Activated T-helper 2 cell treated with anti-CD3 and anti-CD28 coated beads, Interferon-gamma antibody, Interleukin-2, Interleukin-4, amounts not matched to agents 10 μg/mL and 5 μg/mL and 100 μg/mL, durations not matched to agents 14 hours and 24 hours and 36 hours (primary cell): ENCODE measurements around the gene AHNAK2. TPM values are rescaled to one million over a fixed set of nuclear protein-coding genes. Genes with fewer than 3 reads are reported as not detected.

Experiments
- DNase-seq: peaks from one replicate; pipeline ENCODE4 v3.0.0; 2021; ENCODE audit warnings: low spot score
- H3K27ac Mint-ChIP-seq: one replicate; pipeline ENCODE4 v1.8.0; 2021; ENCODE audit warnings: mixed read lengths
- H3K27me3 Mint-ChIP-seq: one replicate; pipeline ENCODE4 v1.8.0; 2021; ENCODE audit warnings: low read depth, mixed read lengths
- H3K36me3 Mint-ChIP-seq: one replicate; pipeline ENCODE4 v1.8.0; 2021; ENCODE audit warnings: low read depth, mixed read lengths
- H3K4me1 Mint-ChIP-seq: one replicate; pipeline ENCODE4 v1.8.0; 2021; ENCODE audit warnings: low read depth, mixed read lengths
- H3K4me3 Mint-ChIP-seq: one replicate; pipeline ENCODE4 v1.8.0; 2021; ENCODE audit warnings: low read depth, mild to moderate bottlenecking, moderate library complexity, mixed read lengths
- H3K9me3 Mint-ChIP-seq: one replicate; pipeline ENCODE4 v1.8.0; 2021; ENCODE audit warnings: mixed read lengths
- intact Hi-C: fragments of 100-400 bp; cut with micrococcal nuclease; formaldehyde crosslinking; loops from one replicate; pipeline ENCODE4 v1.15.1; 2023
- total RNA-seq: library from RNA; stranded (reverse); gene quantifications from 2 replicates; pipeline ENCODE4 v1.2.3, GENCODE V29; 2022

The AHNAK2 gene
- total RNA-seq, 1 donor from 2014 or later, result 0.02 TPM

DNA sequence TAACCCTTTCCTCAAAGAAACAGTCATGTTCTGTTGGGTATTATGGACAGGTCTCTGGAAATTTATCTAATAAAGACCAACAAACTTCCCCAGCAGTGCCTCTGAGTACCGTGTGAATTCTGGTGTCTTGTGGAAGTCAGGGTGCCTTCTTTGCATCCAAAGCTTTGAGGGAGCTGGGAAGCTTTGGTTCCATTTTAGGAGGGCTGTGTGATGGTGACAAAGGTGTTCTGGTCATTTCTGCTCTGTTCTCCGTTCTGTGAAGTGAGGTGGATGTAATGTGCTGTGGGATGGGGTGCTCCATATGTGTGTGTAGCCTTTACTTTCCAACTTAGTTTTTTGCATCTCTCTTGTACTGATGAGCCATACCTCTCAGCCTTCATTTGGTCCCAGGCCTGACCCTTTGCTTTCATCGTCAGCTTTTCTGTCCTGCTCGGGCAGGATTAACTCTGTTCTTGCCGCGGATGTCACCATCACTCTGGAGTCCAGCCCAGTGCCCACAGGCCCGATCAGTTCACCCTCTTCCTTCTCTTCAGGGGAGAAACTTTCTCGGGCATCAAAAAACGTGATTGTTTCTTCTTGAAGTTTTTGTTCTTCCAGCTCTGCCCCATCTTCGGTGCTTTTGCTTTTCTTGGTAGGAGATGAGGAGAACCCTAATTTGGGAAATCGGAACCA, 40.3 kb downstream of the AHNAK2 start:
- H3K36me3 Mint-ChIP-seq, result no peaks in the 10 kb centered on the region
- intact Hi-C loops, result no loop called here

DNA sequence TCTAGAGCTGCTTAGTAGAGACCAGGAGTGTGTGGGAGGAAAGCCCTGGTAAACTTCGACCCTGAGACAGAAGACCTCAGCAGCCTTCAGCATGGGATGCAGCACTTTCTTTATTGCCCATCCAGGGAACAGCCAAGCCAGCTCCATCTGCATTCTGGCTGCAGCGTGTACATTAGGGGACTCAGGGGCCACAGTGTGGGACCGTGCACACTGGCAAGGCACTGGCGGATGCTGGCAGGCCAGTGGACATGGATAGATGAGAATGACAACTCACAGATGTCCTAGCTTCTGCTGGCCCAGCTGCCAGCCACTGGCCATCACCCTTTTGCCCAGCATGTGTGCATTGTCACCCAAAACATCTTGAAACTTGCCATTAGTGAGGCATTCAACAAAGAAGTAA, 41.0 kb downstream of the AHNAK2 start:
- Mint-ChIP-seq H3K4me1 (peaks cover 2% of the 10 kb centered on the region), H3K36me3 (no peaks in the 10 kb centered on the region), H3K27me3 (peaks cover 23% of the 10 kb centered on the region), H3K4me3 (no peak overlapping the region), H3K9me3 (no peaks in the 10 kb centered on the region), H3K27ac (no peak overlapping the region)
- intact Hi-C loops, result no loop called here
- no peak for DNase-seq

More for the DNA sequence above, 40.3 kb downstream of the AHNAK2 start:
- H3K9me3 Mint-ChIP-seq, result no peaks in the 10 kb centered on the region
- H3K27ac Mint-ChIP-seq, result no peak overlapping the region
- peaks cover 23% of the 10 kb centered on the region for H3K27me3 Mint-ChIP-seq
- no peak for DNase-seq
- peaks cover 2% of the 10 kb centered on the region for H3K4me1 Mint-ChIP-seq
- no peak overlapping the region for H3K4me3 Mint-ChIP-seq

DNA sequence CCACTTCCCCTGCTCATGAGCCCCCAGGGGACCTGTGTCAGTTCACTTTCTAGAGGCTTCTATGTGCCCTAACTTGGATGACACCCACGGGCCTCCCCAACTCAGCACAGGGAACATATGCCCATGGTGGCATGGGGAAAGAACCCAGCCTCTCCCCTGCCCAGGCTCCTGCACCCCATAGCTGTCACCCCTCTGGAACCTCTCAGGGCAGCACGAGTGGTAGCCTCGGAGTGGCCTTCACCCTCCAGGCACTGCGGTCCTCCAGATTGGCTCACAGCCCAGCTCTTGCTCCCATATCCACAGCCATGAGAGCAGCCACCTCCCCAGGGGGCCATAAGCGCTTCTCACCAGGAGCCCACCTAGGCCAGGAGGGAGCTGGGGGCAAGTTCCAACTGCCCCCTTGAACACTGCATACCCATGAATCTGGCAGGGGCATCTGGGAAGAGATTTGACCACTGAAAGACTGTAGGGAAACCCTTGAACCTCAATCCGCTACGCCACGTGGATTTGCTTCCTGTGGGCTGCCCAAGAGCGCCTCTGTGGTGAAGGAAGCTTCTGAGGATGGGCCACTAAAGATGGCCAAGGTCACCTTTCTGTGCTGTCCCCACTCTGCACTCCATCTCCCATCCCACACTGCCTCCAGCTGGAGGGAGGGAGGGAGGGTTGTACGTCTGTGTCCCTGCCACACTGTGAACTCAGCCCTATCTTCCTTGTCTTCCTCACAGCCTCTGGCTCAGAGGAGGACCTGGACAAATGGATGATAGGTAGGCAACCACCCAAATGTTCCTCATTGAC, 41.6 kb downstream of the AHNAK2 start:
- no peak for DNase-seq
- Mint-ChIP-seq H3K4me3 (no peak overlapping the region), H3K36me3 (no peaks in the 10 kb centered on the region), H3K27ac (no peak overlapping the region), H3K9me3 (no peaks in the 10 kb centered on the region), H3K4me1 (peaks cover 2% of the 10 kb centered on the region), H3K27me3 (peaks cover 23% of the 10 kb centered on the region)
- intact Hi-C loops, result no loop called here

DNA sequence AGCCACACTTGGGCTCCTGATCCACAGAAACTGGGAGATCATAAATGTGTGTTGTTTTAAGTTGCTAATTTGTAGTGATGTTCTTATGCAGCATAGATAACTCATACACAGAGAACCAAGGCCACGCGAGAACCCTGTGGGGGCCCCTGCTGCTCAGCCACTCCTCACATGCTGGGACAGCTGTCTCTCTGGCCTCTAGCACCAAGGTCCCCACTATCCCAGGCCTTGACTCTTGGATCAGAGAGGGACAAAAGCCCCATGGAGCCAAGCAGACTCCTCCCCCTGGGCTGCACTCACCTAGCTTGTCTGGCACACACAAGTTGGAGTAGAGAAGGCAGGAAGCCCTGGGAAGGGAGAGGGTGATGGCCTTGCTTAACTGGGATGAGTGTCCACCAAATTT, 42.2 kb downstream of the AHNAK2 start:
- Mint-ChIP-seq H3K4me3 (no peak overlapping the region), H3K36me3 (no peaks in the 10 kb centered on the region), H3K4me1 (peaks cover 2% of the 10 kb centered on the region), H3K27me3 (peaks cover 23% of the 10 kb centered on the region), H3K27ac (no peak overlapping the region), H3K9me3 (no peaks in the 10 kb centered on the region)
- DNase-seq, result no peak
- intact Hi-C loops, result no loop called here

DNA sequence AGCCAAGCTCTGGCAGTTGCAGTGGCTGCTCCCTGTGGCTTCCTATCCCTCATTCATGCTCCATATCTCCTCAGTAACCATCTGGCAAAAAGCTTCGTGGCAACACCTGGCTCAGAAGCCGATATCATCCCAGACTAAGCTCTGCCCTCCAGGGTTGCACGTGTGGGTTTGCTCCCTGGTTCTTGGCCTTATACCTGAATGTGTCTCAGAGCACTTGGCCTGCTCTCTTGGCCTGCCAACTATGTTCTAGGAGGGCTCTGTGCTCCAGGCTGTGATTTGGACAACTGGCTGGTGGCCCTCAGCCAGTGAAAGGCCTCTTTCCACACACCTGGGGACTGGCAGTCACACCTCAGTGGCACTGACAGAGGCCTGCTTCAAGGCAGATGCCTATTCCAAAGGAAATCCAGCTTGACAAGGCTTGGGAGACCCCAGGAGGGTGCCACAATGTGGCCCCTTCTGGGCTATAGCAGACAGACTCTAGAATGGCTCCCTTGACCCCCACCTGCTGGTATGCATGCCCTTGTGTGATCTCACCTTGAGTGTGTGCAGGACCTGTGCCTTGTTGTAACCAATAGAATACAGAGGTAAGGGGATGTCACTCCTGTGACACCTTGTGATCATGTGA, 43.0 kb downstream of the AHNAK2 start:
- Mint-ChIP-seq H3K4me1 (peaks cover 2% of the 10 kb centered on the region), H3K27ac (no peak overlapping the region), H3K27me3 (peaks cover 23% of the 10 kb centered on the region), H3K4me3 (peak overlapping the region; percentile 80), H3K9me3 (no peaks in the 10 kb centered on the region), H3K36me3 (no peaks in the 10 kb centered on the region)
- intact Hi-C loops, result no loop called here
- DNase-seq, result no peak

DNA sequence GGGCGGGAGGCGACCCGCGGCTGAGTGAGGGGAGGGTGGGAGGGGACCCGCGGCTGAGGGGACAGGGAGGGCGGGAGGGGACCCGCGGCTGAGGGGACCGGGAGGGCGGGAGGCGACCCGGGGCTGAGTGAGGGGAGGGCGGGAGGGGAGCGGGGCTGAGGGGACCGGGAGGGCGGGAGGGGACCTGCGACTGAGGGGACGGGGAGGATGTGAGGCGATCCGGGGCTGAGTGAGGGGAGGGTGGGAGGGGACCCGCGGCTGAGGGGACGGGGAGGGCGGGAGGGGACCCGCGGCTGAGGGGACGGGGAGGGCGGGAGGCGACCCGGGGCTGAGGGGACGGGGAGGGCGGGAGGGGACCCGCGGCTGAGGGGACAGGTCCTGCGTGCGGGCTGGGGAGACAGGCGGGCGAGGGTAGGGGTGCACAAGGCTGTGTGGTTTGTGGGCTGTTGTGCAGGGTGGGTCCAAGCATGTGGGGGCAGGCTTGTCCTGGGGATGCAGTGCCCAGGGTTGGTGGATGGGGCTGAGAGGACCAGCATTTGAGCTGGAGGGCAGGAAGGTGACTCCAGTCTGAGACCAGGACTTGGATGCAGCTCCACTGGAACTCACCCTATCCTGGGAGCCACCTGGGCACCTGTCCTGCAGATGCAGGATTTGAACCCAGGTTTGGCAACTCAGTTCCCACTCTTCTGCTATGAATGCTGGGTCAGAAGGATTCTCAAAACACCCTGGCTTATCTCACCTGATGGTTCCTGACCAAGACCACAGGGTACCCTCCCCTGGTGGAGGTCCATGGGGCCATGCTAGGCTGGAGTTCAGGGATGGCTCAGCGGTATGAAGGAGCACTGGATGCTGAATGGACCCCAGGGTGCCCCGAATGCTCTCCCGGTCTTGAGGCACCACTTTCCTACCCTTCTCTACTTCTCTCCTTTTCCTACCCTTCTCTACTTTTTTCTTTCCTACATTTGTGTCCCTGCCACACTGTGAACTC, 44.1 kb downstream of the AHNAK2 start:
- Mint-ChIP-seq H3K27me3 (peaks cover 21% of the 10 kb centered on the region), H3K9me3 (no peaks in the 10 kb centered on the region), H3K4me1 (peaks cover 2% of the 10 kb centered on the region), H3K4me3 (peak overlapping the region; percentile 80), H3K27ac (peak overlapping the region; percentile 60), H3K36me3 (no peaks in the 10 kb centered on the region)
- DNase-seq, result no peak
- intact Hi-C loops, result loop anchor here (2.0 kb wide), 1 partner anchor 557 kb away; the partner anchor contains the start of gene TEDC1

DNA sequence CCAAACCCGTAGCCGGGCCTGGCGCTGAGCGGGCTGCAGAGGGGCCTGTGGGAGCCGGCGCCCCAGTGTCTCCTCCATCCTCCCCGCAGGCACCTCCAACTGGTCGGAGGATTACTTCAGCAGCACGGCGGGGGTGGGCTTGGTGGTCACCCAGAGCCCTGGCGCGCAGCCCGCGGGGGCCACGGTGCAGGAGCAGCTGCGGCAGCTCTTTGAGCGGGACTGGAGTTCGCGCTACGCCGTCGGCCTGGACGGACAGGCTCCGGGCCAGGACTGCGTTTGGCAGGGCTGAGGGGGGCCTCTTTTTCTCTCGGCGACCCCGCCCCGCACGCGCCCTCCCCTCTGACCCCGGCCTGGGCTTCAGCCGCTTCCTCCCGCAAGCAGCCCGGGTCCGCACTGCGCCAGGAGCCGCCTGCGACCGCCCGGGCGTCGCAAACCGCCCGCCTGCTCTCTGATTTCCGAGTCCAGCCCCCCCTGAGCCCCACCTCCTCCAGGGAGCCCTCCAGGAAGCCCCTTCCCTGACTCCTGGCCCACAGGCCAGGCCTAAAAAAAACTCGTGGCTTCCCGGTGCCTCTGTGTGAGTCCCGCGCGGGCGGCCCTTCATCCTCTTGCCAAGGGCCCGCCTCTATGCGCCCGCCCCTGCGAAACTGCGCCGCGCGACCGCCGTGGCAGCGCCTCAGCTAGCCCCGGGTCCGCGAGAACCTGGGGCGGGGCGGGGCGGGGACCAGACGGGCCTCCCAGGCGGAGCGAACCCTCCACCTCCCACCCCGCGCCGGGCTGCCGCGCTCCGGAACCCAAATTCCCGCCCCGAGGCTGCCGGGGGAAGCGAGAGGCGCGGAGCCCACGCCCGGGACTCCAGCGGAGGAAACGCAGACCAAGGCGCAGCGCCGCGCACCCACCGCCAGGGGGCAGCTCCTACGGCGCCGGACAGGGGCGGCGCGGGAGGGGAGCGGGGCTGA, 45.2 kb downstream of the AHNAK2 start:
- no peaks in the 10 kb centered on the region for H3K9me3 Mint-ChIP-seq
- intact Hi-C loops, result loop anchor here (2.0 kb wide), 1 partner anchor 558 kb away; the partner anchor contains the start of gene TEDC1
- H3K27ac Mint-ChIP-seq, result no peak overlapping the region

DNA sequence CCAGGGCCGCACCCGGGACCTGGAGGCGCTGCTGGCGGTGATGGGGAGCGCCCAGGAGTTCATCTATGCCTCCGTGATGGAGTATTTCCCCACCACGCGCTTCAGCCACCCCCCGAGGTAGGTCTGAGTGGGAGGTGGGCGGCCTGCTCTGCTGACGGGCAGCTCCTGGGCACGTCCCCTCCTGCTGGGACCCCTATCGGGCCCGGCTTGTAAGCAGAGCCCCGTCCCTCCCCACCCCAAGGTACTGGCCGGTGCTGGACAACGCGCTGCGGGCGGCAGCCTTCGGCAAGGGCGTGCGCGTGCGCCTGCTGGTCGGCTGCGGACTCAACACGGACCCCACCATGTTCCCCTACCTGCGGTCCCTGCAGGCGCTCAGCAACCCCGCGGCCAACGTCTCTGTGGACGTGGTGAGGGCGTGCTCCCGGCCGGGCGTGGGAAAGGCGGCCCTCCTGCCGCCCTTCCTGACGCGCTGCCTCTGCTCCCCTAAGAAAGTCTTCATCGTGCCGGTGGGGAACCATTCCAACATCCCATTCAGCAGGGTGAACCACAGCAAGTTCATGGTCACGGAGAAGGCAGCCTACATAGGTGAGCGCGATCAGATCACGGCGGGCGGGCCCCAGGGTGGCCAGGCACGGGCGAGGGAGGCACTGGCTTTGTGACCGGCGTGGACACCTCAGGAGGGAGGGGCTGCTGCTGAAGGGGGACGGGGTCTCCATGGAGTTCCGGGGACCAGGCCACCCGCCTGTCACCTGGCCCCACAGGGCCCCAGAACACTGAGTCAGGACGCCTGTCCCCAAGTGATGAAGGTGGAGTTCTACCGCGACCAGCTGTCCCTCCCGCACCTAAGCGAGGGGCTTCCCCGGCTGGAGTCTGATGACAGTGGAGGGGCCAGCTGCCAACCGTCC, 46.2 kb downstream of the AHNAK2 start:
- DNase-seq, result no peak
- no peak overlapping the region for H3K4me3 Mint-ChIP-seq
- peaks cover 2% of the 10 kb centered on the region for H3K4me1 Mint-ChIP-seq
- no peaks in the 10 kb centered on the region for H3K36me3 Mint-ChIP-seq
- intact Hi-C loops, result loop anchor here (2.0 kb wide), 1 partner anchor 559 kb away; the partner anchor contains the start of gene TEDC1
- no peaks in the 10 kb centered on the region for H3K9me3 Mint-ChIP-seq
- peaks cover 15% of the 10 kb centered on the region for H3K27me3 Mint-ChIP-seq
- no peak overlapping the region for H3K27ac Mint-ChIP-seq

More for the DNA sequence above, 45.2 kb downstream of the AHNAK2 start:
- peaks cover 18% of the 10 kb centered on the region for H3K27me3 Mint-ChIP-seq
- peak; percentile 81 for DNase-seq
- H3K36me3 Mint-ChIP-seq, result no peaks in the 10 kb centered on the region
- H3K4me3 Mint-ChIP-seq, result peak overlapping the region; percentile 62
- peaks cover 2% of the 10 kb centered on the region for H3K4me1 Mint-ChIP-seq

DNA sequence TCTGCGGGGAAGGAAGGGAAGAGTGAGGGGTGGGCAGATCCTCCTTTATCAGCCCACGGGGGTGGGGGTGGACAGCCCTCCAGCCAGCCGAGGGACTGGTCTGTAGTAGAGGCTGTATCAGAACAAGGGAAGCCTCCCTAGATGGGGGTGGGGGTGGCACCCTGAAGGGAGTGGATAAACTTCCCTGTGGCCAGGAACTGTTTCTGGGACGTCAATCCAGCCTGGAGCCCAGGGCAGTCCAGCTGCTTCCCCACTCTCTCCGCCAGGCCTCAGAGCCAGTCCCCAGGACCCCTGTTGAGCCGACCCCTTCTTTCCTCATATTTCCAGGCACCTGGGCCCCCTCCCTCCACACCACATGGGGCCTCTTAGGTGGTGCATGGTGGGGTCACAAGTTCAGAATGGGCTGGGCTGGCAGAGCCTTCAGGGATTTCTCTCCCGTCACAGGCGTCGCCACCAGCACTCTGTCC, 46.8 kb downstream of the AHNAK2 start:
- no peaks in the 10 kb centered on the region for H3K9me3 Mint-ChIP-seq
- H3K36me3 Mint-ChIP-seq, result no peaks in the 10 kb centered on the region
- no peak for DNase-seq
- intact Hi-C loops, result no loop called here
- H3K4me3 Mint-ChIP-seq, result no peak overlapping the region
- no peak overlapping the region for H3K27ac Mint-ChIP-seq
- peaks cover 2% of the 10 kb centered on the region for H3K4me1 Mint-ChIP-seq
- peaks cover 15% of the 10 kb centered on the region for H3K27me3 Mint-ChIP-seq

DNA sequence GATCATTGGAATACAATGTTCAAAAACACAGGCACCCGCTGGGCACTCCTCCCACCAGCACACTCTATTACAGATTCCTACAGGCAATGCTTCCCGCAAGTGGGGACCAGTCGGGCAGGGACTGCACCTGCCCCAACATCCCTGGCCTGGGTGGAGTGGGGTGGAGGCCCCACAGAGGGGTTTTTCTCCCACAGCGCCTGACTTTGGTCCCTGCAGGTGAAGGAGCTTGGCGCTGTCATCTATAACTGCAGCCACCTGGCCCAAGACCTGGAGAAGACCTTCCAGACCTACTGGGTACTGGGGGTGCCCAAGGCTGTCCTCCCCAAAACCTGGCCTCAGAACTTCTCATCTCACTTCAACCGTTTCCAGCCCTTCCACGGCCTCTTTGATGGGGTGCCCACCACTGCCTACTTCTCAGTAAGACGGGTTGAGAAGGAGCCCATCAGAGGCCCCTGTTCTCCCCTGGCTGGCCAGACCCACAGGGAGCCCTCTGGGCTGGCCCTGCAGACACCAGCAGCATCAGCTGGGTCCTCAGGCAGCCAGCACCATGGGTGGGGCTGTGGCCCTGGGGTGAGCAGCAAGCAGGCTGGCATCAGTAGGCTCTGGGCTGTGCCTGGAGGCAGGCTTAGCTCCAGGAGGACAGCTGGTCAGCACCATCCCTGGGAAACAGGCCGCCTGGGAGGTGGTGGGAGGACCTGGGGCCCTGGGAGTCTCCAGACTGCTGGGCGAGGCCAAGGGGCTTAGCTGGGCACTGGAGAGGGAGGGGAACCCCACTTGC, 47.5 kb downstream of the AHNAK2 start:
- Mint-ChIP-seq H3K4me1 (peaks cover 2% of the 10 kb centered on the region), H3K27me3 (peaks cover 14% of the 10 kb centered on the region), H3K27ac (no peak overlapping the region), H3K4me3 (no peak overlapping the region), H3K36me3 (no peaks in the 10 kb centered on the region), H3K9me3 (no peaks in the 10 kb centered on the region)
- no peak for DNase-seq
- intact Hi-C loops, result no loop called here
